Karpas-422 (cell line): ENCODE results near the gene ZNF679. TPM values are rescaled to one million over a fixed set of nuclear protein-coding genes. Genes with fewer than 3 reads are reported as not detected.
A peak's percentile ranks its signal among the peaks of the same experiment; 100 is the strongest.
"Not testable (repeated sequence)": the region's sequence is repeated elsewhere in the genome, so short reads cannot be mapped to it uniquely, and the experiment has no call there.

ENCODE experiments used
- DNase-seq: peaks from one replicate; pipeline ENCODE4 v3.0.0-alpha.2; 2015
- H2AFZ ChIP-seq: fragments of 200-600 bp; sonication (generic); 2 replicates; pipeline ENCODE4 v1.6.1; 2014; ENCODE audit warnings: antibody characterized with exemption, low read length, mixed read lengths
- H3K27ac ChIP-seq: fragments of 200-600 bp; sonication (generic); 2 replicates; pipeline ENCODE4 v1.5.1; 2014; ENCODE audit warnings: mild to moderate bottlenecking, low read length, moderate library complexity
- H3K27me3 ChIP-seq: fragments of 200-600 bp; sonication (generic); 2 replicates; pipeline ENCODE4 v1.6.1; 2014; ENCODE audit warnings: low read length, mixed read lengths
- H3K36me3 ChIP-seq: fragments of 200-600 bp; sonication (generic); 2 replicates; pipeline ENCODE4 v1.6.1; 2014; ENCODE audit warnings: low read length, mixed read lengths; ENCODE audit not compliant: insufficient read depth
- H3K4me1 ChIP-seq: fragments of 200-600 bp; sonication (generic); 2 replicates; pipeline ENCODE4 v1.6.1; 2014; ENCODE audit warnings: mild to moderate bottlenecking, low read length, mixed read lengths
- H3K4me2 ChIP-seq: fragments of 200-600 bp; sonication (generic); 2 replicates; pipeline ENCODE4 v1.6.1; 2014; ENCODE audit warnings: low read length, low read depth, mild to moderate bottlenecking; ENCODE audit not compliant: poor library complexity, severe bottlenecking
- H3K4me3 ChIP-seq: fragments of 200-600 bp; sonication (generic); 2 replicates; pipeline ENCODE4 v1.5.1; 2014; ENCODE audit warnings: mild to moderate bottlenecking, antibody characterized with exemption, low read length, mixed read lengths
- H3K79me2 ChIP-seq: fragments of 200-600 bp; sonication (generic); 2 replicates; pipeline ENCODE4 v1.6.1; 2014; ENCODE audit warnings: mild to moderate bottlenecking, low read length, mixed read lengths
- H3K9ac ChIP-seq: fragments of 200-600 bp; sonication (generic); 2 replicates; pipeline ENCODE4 v1.6.0; 2014; ENCODE audit warnings: low read length
- H3K9me2 ChIP-seq: fragments of 200-600 bp; sonication (generic), shearing (Covaris generic); replicated peaks from 2 replicates; pipeline ENCODE4 v1.6.0; 2014; ENCODE audit warnings: mild to moderate bottlenecking, low read length, moderate library complexity; ENCODE audit not compliant: insufficient read depth
- H3K9me3 ChIP-seq: fragments of 300-700, 200-600 bp; sonication (generic); 2 replicates; pipeline ENCODE4 v1.6.1; 2014; ENCODE audit warnings: low read length, mixed read lengths
- H4K20me1 ChIP-seq: fragments of 200-600 bp; sonication (generic); 2 replicates; pipeline ENCODE4 v1.6.1; 2014; ENCODE audit warnings: mild to moderate bottlenecking, antibody characterized with exemption, low read length, low read depth; ENCODE audit not compliant: insufficient read depth
- total RNA-seq: library from RNA; depleted of rRNA; stranded (reverse); fragments of >200 nt; shearing (Covaris generic); gene quantifications from 2 replicates; pipeline ENCODE4 v1.2.3, GENCODE V29; 2014; ENCODE audit warnings: low replicate concordance; rRNA removed

ZNF679 gene
- total RNA-seq = not detected in 2 replicates

DNA sequence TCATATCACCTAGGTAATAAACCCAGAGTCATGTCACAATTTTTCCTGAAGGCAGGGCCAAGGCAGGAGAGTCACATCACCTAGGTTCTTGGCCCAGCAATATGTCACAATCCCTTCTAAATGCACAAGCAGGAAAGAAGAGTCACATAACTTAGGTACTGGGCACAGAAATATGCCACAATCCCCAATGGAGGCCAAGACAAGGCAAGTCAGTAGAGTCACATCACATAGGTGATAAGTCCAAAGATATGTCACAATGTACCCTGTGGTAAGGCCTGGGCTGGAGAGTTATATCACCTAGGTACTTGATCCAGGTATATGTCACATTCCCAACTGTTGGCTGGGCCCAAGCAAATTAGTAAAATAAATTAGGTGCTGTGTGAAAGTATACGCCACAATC lies at the start of gene ZNF679:
TSS of gene ZNF679 (plus strand) at position 301 of the 400 bp plus-strand sequence. CDS start 20,644 bp downstream, outside the sequence.
- not testable (repeated sequence) for DNase-seq, H4K20me1 ChIP-seq, H3K79me2 ChIP-seq, H3K36me3 ChIP-seq, H3K9ac ChIP-seq, H2AFZ ChIP-seq, H3K27me3 ChIP-seq, H3K27ac ChIP-seq, H3K4me1 ChIP-seq, H3K4me2 ChIP-seq, H3K4me3 ChIP-seq, H3K9me2 ChIP-seq
- H3K9me3 ChIP-seq = peaks cover 11% of the 10 kb centered on the region

DNA sequence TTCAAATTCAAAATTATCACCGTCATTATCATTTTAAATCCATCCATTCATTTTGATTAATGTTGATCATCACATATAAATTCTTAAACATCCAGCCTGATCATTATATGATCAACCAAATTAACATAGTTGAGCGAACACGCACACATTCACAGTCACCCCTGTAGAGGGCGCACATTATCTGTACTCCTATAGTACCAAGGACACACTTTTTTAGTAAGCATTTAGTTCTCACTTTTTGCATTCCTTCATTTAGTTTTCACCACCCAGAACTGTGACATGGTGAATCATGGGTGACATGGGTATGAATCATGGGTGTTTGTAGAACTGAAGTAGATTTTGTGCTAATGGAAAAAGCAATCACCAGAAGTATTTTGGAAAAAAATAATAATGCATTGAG lies 47.3 kb upstream of the ZNF679 start:
- Histone ChIP-seq H3K27ac (no peak overlapping the region), H3K9me3 (peaks cover 4% of the 10 kb centered on the region; the same call in 1 of the 2 replicates), H3K4me1 (no peaks in the 10 kb centered on the region), H3K9me2 (no peaks in the 10 kb centered on the region), H3K9ac (no peak overlapping the region), H3K79me2 (no peaks in the 10 kb centered on the region), H3K36me3 (no peaks in the 10 kb centered on the region), H3K27me3 (no peaks in the 10 kb centered on the region), H3K4me3 (no peak overlapping the region), H4K20me1 (no peaks in the 10 kb centered on the region), H3K4me2 (no peak overlapping the region), H2AFZ (no peak overlapping the region)
- DNase-seq = peak; percentile 71

DNA sequence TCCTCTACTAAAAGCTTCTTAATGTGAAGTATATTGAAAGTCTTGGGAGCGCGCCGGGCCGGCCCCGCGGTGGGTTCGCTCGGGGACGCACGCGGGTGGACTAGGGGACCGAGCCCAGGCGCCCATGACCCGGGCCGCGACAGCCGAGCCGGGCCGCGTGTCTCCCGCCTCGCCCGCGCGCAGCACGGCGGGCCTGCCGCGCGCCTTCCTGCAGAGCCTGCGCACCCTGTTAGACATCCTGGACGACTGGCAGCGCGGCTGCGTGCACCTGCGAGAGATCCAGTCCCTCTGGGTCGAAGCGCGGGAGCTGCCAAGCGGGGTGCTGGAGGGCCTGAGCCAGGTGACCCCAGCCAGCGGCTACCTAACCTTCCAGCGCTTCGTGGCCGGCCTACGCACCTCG lies 46.7 kb upstream of the ZNF679 start:
- Histone ChIP-seq H3K4me1 (no peaks in the 10 kb centered on the region), H3K4me2 (no peak overlapping the region), H3K27me3 (no peaks in the 10 kb centered on the region), H3K36me3 (no peaks in the 10 kb centered on the region), H3K9me2 (no peaks in the 10 kb centered on the region), H3K9me3 (peaks cover 4% of the 10 kb centered on the region; the same call in 1 of the 2 replicates), H4K20me1 (no peaks in the 10 kb centered on the region), H3K4me3 (no peak overlapping the region), H3K9ac (no peak overlapping the region), H3K79me2 (no peaks in the 10 kb centered on the region), H2AFZ (no peak overlapping the region), H3K27ac (no peak overlapping the region)
- no peak for DNase-seq

GRCh38 chr7:64182036-64182790 lies 46.1 kb upstream of the ZNF679 start:
- no peaks in the 10 kb centered on the region for H3K27me3 ChIP-seq

DNA sequence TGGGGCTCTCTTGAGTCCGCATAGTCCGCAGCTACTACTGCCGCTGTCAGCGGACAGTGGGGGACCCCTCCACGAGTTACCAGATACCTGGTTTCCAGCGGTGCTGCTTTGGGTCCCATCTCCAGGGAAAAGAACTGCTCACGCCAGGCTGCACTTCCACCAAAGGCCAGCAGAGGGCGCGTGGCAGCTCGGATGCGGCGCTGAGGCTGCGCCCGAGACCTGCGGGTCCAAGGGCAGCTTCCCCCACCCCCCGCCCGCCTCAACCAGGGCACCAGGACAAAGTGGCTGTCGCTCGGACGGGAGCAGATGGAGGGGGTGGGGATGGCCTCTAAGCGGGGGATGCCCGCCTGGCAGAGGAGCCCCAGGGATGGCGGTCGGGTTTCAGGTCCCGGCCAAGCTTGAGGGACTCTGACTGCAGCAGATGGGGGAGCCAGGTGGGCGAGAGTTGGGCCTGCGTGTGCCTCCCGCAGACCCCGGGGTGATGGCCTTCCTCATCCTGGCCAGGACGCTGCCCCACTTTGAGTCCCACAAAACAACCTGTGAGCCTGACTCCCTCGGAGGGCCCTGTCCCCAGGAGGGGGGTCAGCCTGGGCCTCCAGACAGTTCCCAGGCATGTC lies 45.0 kb upstream of the ZNF679 start:
- Histone ChIP-seq H3K27ac (no peak overlapping the region), H2AFZ (no peak overlapping the region), H3K36me3 (no peaks in the 10 kb centered on the region), H4K20me1 (no peaks in the 10 kb centered on the region), H3K9me2 (no peaks in the 10 kb centered on the region), H3K4me2 (no peak overlapping the region), H3K27me3 (no peaks in the 10 kb centered on the region), H3K9me3 (no peaks in the 10 kb centered on the region), H3K4me3 (no peak overlapping the region), H3K79me2 (no peaks in the 10 kb centered on the region), H3K9ac (no peak overlapping the region), H3K4me1 (no peaks in the 10 kb centered on the region)
- no peak for DNase-seq

More at GRCh38 chr7:64182036-64182790, 46.1 kb upstream of the ZNF679 start:
- Histone ChIP-seq H3K79me2 (no peaks in the 10 kb centered on the region), H3K4me3 (no peak overlapping the region), H3K4me2 (no peak overlapping the region), H4K20me1 (no peaks in the 10 kb centered on the region), H3K36me3 (no peaks in the 10 kb centered on the region), H3K27ac (no peak overlapping the region), H3K9me3 (no peaks in the 10 kb centered on the region), H3K9ac (no peak overlapping the region), H3K4me1 (no peaks in the 10 kb centered on the region), H3K9me2 (no peaks in the 10 kb centered on the region), H2AFZ (no peak overlapping the region)
- no peak for DNase-seq

- no peaks in the 10 kb centered on the region for H4K20me1 ChIP-seq
- H2AFZ ChIP-seq = no peak overlapping the region
- H3K9me3 ChIP-seq = no peaks in the 10 kb centered on the region
- H3K27ac ChIP-seq = no peak overlapping the region
- DNase-seq = no peak
- H3K4me2 ChIP-seq = no peak overlapping the region
- no peak overlapping the region for H3K9ac ChIP-seq
- H3K9me2 ChIP-seq = no peaks in the 10 kb centered on the region
- no peaks in the 10 kb centered on the region for H3K27me3 ChIP-seq
- H3K79me2 ChIP-seq = no peaks in the 10 kb centered on the region
- H3K4me1 ChIP-seq = no peaks in the 10 kb centered on the region
- no peaks in the 10 kb centered on the region for H3K36me3 ChIP-seq
- H3K4me3 ChIP-seq = no peak overlapping the region
Observed at GRCh38 chr7:64183827-64184372, 44.4 kb upstream of the ZNF679 start.

DNA sequence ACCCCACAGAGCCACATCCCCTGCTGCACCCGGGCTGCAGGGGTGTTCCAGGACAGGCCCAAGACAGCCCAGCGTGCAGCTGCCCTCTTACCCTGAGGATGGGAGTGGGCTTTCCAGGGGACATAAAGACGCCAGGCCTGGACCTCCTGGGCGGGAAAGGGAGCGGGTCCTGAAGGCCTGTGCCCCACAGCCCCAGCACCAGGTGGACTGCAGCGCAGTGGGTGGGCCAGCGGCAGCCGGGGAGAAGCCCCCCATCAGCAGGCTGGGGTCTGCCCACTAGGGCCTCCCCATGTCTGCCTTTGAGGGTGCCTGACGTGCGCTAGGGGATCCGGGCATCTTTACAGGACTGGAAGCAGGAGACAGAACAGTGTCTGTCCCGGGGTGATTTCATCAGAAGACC lies 43.9 kb upstream of the ZNF679 start:
- Histone ChIP-seq H3K79me2 (no peaks in the 10 kb centered on the region), H3K9me3 (no peaks in the 10 kb centered on the region)
- DNase-seq = no peak

DNA sequence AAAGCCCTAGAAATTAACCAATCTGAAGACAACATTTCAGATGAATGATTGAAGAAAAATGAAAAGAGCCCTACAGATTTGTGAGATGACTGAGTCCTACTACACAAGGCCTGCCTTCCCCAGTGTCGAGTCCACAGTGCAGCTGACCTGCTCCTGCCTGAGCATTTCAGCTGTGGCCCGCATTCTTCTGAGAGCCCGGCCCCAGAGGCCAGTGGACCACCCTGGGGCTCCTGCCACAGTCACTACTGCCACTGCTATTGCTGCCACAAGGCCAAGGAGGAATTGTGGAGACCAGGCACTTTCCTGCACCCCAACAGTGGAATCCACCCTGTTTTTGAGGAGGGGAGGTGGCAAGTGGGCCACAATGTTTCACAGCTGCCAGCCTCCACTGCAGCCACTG lies 40.9 kb upstream of the ZNF679 start:
- Histone ChIP-seq H3K9me2 (no peaks in the 10 kb centered on the region), H4K20me1 (no peaks in the 10 kb centered on the region), H3K79me2 (no peaks in the 10 kb centered on the region), H3K27ac (no peak overlapping the region), H3K4me2 (no peak overlapping the region), H2AFZ (no peak overlapping the region), H3K36me3 (no peaks in the 10 kb centered on the region), H3K4me1 (no peaks in the 10 kb centered on the region), H3K27me3 (no peaks in the 10 kb centered on the region), H3K4me3 (no peak overlapping the region), H3K9ac (no peak overlapping the region), H3K9me3 (peaks cover 6% of the 10 kb centered on the region; the same call in 1 of the 2 replicates)
- no peak for DNase-seq

More for the DNA sequence above, 43.9 kb upstream of the ZNF679 start:
- no peaks in the 10 kb centered on the region for H4K20me1 ChIP-seq
- no peak overlapping the region for H3K27ac ChIP-seq
- no peaks in the 10 kb centered on the region for H3K36me3 ChIP-seq
- no peaks in the 10 kb centered on the region for H3K9me2 ChIP-seq
- H3K4me2 ChIP-seq = no peak overlapping the region
- H3K4me1 ChIP-seq = no peaks in the 10 kb centered on the region
- H3K9ac ChIP-seq = no peak overlapping the region
- no peaks in the 10 kb centered on the region for H3K27me3 ChIP-seq
- H3K4me3 ChIP-seq = no peak overlapping the region
- H2AFZ ChIP-seq = no peak overlapping the region
